HCT116 (cell line): ENCODE data around the gene CASP10. TPM values are rescaled to one million over a fixed set of nuclear protein-coding genes. Genes with fewer than 3 reads are reported as not detected.

Experiments used
- ATAC-seq: fragments of 200-7000 bp; cut with Tn5 transposase; 2 replicates; pipeline ENCODE4 v1.9.1; 2020; ENCODE audit warnings: mild to moderate bottlenecking, moderate library complexity
- BruUV-seq: library from RNA; stranded (reverse); fragments of 400-500 nt; replicated peaks from 2 replicates; lab custom pipeline; 2021; lab: Mats Ljungman, UMichigan
- CTCF ChIA-PET: fragments of 300-600 bp; sonication (Branson Sonifier 250); formaldehyde crosslinking; loops from one replicate; lab custom pipeline; 2021; ENCODE audit warnings: antibody characterized with exemption; lab: Charles Lee
- POLR2A ChIA-PET: fragments of 300-600, 350-600 bp; sonication (Branson Sonifier 250); formaldehyde crosslinking; loops from one replicate; lab custom pipeline; 2021; ENCODE audit warnings: antibody characterized with exemption; lab: Charles Lee
- RAD21 ChIA-PET, 2 experiments: fragments of 300-600 bp; sonication (Branson Sonifier 250); formaldehyde crosslinking; loops; one replicate each; lab custom pipeline; 2023; ENCODE audit warnings: low total read pairs in 2 of 2; ENCODE audit not compliant: uncharacterized antibody in 2 of 2, unreplicated experiment in 2 of 2, low non-redundant PET in 1 of 2; lab: Charles Lee
- DNase-seq: peaks from one replicate; pipeline ENCODE4 v3.0.0-alpha.2; 2010; ENCODE audit warnings: low read depth, low spot score
- H2AFZ ChIP-seq: fragments of 200-600 bp; shearing (Covaris generic), sonication (generic); 2 replicates; pipeline ENCODE4 v1.6.1; 2017; ENCODE audit warnings: low read depth, mixed run types, mixed read lengths, antibody characterized with exemption, low read length; ENCODE audit not compliant: poor library complexity, severe bottlenecking
- H3K27ac ChIP-seq: 2 replicates; pipeline ENCODE4 v1.5.1; 2012; ENCODE audit warnings: low read depth, low read length
- H3K27me3 ChIP-seq: fragments of 200-600 bp; sonication (generic); 2 replicates; pipeline ENCODE4 v1.6.1; 2016; ENCODE audit warnings: mixed run types, low read length, mixed read lengths; ENCODE audit not compliant: insufficient read depth
- H3K36me3 ChIP-seq, 2 experiments: fragments of 200-500 bp in 1 of 2; fragments of 200-600 bp in 1 of 2; sonication (Bioruptor generic) in 1 of 2; sonication (generic) in 1 of 2; 2 replicates each; pipeline versions ENCODE4 v1.5.1 to v1.6.1; 2014 to 2016; ENCODE audit warnings: low read length in 2 of 2, inconsistent platforms in 1 of 2, mixed read lengths in 1 of 2, mixed run types in 1 of 2; ENCODE audit not compliant: insufficient read depth in 2 of 2, control insufficient read depth in 1 of 2
- H3K4me1 ChIP-seq, 2 experiments: fragments of 200-600 bp in 1 of 2; sonication (generic) in 1 of 2; 2 replicates each; pipeline versions ENCODE4 v1.5.1 to v1.6.1; 2012 to 2017; ENCODE audit warnings: low read length in 2 of 2, inconsistent platforms in 1 of 2, mild to moderate bottlenecking in 1 of 2, mixed read lengths in 1 of 2, mixed run types in 1 of 2, moderate library complexity in 1 of 2; ENCODE audit not compliant: insufficient read depth in 2 of 2, control insufficient read depth in 1 of 2
- H3K4me2 ChIP-seq: fragments of 200-600 bp; sonication (generic); 2 replicates; pipeline ENCODE4 v1.6.1; 2017; ENCODE audit warnings: mixed run types, low read length, mixed read lengths
- H3K4me3 ChIP-seq, 2 experiments: fragments of 200-600 bp in 1 of 2; sonication (generic) in 1 of 2; replicated peaks in 1 of 2; 2 replicates each; pipeline ENCODE4 v1.5.1; 2011 to 2016; ENCODE audit warnings: low read length in 2 of 2, control low read depth in 1 of 2, low read depth in 1 of 2, mild to moderate bottlenecking in 1 of 2, mixed read lengths in 1 of 2, mixed run types in 1 of 2
- H3K79me2 ChIP-seq: fragments of 200-600 bp; sonication (generic); 2 replicates; pipeline ENCODE4 v1.6.1; 2017; ENCODE audit warnings: mild to moderate bottlenecking, mixed run types, low read length, moderate library complexity, mixed read lengths; ENCODE audit not compliant: insufficient read depth
- H3K9ac ChIP-seq: fragments of 200-600 bp; sonication (generic); 2 replicates; pipeline ENCODE4 v1.6.1; 2016; ENCODE audit warnings: low read length, mixed read lengths
- H3K9me2 ChIP-seq: fragments of 200-600 bp; sonication (generic), shearing (Covaris generic); 2 replicates; pipeline ENCODE4 v1.6.1; 2017; ENCODE audit warnings: mixed run types, mild to moderate bottlenecking, moderate library complexity; ENCODE audit not compliant: insufficient read depth
- H3K9me3 ChIP-seq, 2 experiments: fragments of 200-500 bp in 1 of 2; fragments of 200-600 bp in 1 of 2; sonication (Bioruptor generic) in 1 of 2; sonication (generic) in 1 of 2; 2 replicates each; pipeline ENCODE4 v1.6.1; 2014 to 2017; ENCODE audit warnings: low read length in 2 of 2, mixed read lengths in 2 of 2, inconsistent platforms in 1 of 2, low read depth in 1 of 2, mild to moderate bottlenecking in 1 of 2, mixed run types in 1 of 2, moderate library complexity in 1 of 2; ENCODE audit not compliant: control insufficient read depth in 1 of 2, insufficient read depth in 1 of 2
- H4K20me1 ChIP-seq: fragments of 200-600 bp; sonication (generic), shearing (Covaris generic); 2 replicates; pipeline ENCODE4 v1.6.1; 2017; ENCODE audit warnings: mixed run types, mild to moderate bottlenecking, moderate library complexity; ENCODE audit not compliant: insufficient read depth
- EGR1 ChIP-seq: IDR thresholded peaks from 2 replicates; pipeline ENCODE4 v1.6.1; 2012; ENCODE audit warnings: low read depth
- ELF1 ChIP-seq: IDR thresholded peaks from 2 replicates; pipeline ENCODE4 v1.6.1; 2012; ENCODE audit warnings: low read depth, borderline replicate concordance
- EZH2 ChIP-seq: fragments of 200-600 bp; sonication (generic); IDR thresholded peaks from 2 replicates; pipeline ENCODE4 v1.6.1; 2017; ENCODE audit warnings: antibody characterized with exemption, mixed run types
- EZH2phosphoT487 ChIP-seq: fragments of 200-600 bp; IDR thresholded peaks from 2 replicates; pipeline ENCODE4 v1.6.1; 2018; ENCODE audit warnings: antibody characterized with exemption, borderline replicate concordance
- FOSL1 ChIP-seq: IDR thresholded peaks from 2 replicates; pipeline ENCODE4 v1.6.1; 2012; ENCODE audit warnings: low read depth
- JUND ChIP-seq: IDR thresholded peaks from 2 replicates; pipeline ENCODE4 v1.6.1; 2012
- POLR2A ChIP-seq: IDR thresholded peaks from 2 replicates; pipeline ENCODE4 v1.7.0; 2011; ENCODE audit warnings: borderline replicate concordance; ENCODE audit not compliant: insufficient read depth, insufficient read length; ENCODE audit errors: extremely low read depth
- POLR2AphosphoS5 ChIP-seq: IDR thresholded peaks from 2 replicates; pipeline ENCODE4 v1.6.1; 2011; ENCODE audit warnings: mild to moderate bottlenecking, low read depth, low read length, moderate library complexity
- RAD21 ChIP-seq: IDR thresholded peaks from 2 replicates; pipeline ENCODE4 v1.6.1; 2012; ENCODE audit warnings: low read depth, mild to moderate bottlenecking
- SP1 ChIP-seq: IDR thresholded peaks from 2 replicates; pipeline ENCODE4 v1.6.1; 2012; ENCODE audit warnings: low read depth
- SRF ChIP-seq: IDR thresholded peaks from 2 replicates; pipeline ENCODE4 v1.6.1; 2012; ENCODE audit warnings: low read depth
- TCF7L2 ChIP-seq: IDR thresholded peaks from 2 replicates; pipeline ENCODE4 v1.7.0; 2011; ENCODE audit warnings: borderline replicate concordance, inconsistent platforms; ENCODE audit not compliant: insufficient read depth, insufficient read length; ENCODE audit errors: extremely low read depth
- YY1 ChIP-seq: IDR thresholded peaks from 2 replicates; pipeline ENCODE4 v1.6.1; 2011; ENCODE audit warnings: low read length, low read depth, moderate library complexity, mild to moderate bottlenecking; ENCODE audit not compliant: insufficient replicate concordance; ENCODE audit errors: extremely low read depth
- ZFX ChIP-seq: fragments of 450-650 bp; IDR thresholded peaks from 2 replicates; pipeline ENCODE4 v1.6.1; 2017
- intact Hi-C: fragments of 100-400 bp; cut with micrococcal nuclease; formaldehyde crosslinking; loops from 2 replicates; pipeline ENCODE4 v1.10.0; 2022
- total RNA-seq: library from RNA; stranded (reverse); gene quantifications from one replicate; pipeline ENCODE4 v1.2.1, GENCODE V29; 2021; ENCODE audit not compliant: unreplicated experiment
- TF ChIP-seq, protein P1 (sequence below): IDR thresholded peaks from 2 replicates; pipeline ENCODE4 v1.6.1; 2011; ENCODE audit warnings: mild to moderate bottlenecking, low read length, moderate library complexity; ENCODE audit not compliant: insufficient replicate concordance; ENCODE audit errors: extremely low read depth
- TF ChIP-seq, protein P2 (sequence below): IDR thresholded peaks from 2 replicates; pipeline ENCODE4 v1.6.1; 2012
- TF ChIP-seq, protein P3 (sequence below), 3 experiments: fragments of 200-600 bp in 1 of 3; sonication (generic) in 1 of 3; IDR thresholded peaks in 2 of 3; conservative IDR thresholded peaks in 1 of 3; 2 replicates each; pipeline ENCODE4 v1.5.1; 2012 to 2017; ENCODE audit warnings: low read depth in 2 of 3, low read length in 2 of 3, antibody characterized with exemption in 1 of 3, borderline replicate concordance in 1 of 3, control low read depth in 1 of 3, mild to moderate bottlenecking in 1 of 3, mixed read lengths in 1 of 3, mixed run types in 1 of 3, moderate library complexity in 1 of 3; ENCODE audit not compliant: insufficient read depth in 1 of 3

The CASP10 gene
- total RNA-seq, 1 experiment from 2014 or later = 2.6 TPM

DNA sequence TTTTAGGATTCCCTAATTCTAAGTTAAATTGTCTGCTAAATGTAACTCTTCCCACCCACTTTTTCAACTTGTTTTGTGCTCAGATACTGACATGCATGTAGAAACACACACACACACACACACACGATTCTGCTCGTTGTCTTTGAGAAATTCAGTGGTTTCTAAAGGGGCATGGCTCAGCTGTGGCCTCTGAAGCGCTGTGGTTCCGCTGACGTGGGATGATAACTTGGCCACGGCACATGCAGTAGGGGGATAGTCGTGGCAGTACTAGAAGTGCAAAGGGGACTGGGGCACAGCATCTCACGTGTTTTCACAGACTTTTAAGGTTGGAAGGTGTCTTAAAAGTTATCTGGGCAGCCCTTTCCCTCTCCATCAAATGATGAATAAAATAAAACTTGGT is 18.4 kb downstream of the CASP10 start:
- POLR2A ChIA-PET = no interaction called here
- DNase-seq (no peak), ATAC-seq (no peak)
- BruUV-seq = no TSS peak
- RAD21 ChIA-PET = no interaction called here
- no peak overlapping the region for H2AFZ ChIP-seq
- TF ChIP-seq EZH2phosphoT487 (no peak), SRF (no peak), JUND (no peak), EGR1 (no peak), TCF7L2 (no peak), SP1 (no peak), RAD21 (no peak), POLR2AphosphoS5 (no peak), ELF1 (no peak), YY1 (no peak), ZFX (no peak), FOSL1 (no peak), POLR2A (no peak), EZH2 (no peak)
- TF ChIP-seq, protein P1, sequence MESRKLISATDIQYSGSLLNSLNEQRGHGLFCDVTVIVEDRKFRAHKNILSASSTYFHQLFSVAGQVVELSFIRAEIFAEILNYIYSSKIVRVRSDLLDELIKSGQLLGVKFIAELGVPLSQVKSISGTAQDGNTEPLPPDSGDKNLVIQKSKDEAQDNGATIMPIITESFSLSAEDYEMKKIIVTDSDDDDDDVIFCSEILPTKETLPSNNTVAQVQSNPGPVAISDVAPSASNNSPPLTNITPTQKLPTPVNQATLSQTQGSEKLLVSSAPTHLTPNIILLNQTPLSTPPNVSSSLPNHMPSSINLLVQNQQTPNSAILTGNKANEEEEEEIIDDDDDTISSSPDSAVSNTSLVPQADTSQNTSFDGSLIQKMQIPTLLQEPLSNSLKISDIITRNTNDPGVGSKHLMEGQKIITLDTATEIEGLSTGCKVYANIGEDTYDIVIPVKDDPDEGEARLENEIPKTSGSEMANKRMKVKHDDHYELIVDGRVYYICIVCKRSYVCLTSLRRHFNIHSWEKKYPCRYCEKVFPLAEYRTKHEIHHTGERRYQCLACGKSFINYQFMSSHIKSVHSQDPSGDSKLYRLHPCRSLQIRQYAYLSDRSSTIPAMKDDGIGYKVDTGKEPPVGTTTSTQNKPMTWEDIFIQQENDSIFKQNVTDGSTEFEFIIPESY = no peak
- TF ChIP-seq, protein P2, sequence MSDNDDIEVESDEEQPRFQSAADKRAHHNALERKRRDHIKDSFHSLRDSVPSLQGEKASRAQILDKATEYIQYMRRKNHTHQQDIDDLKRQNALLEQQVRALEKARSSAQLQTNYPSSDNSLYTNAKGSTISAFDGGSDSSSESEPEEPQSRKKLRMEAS = no peak
- TF ChIP-seq, protein P3, sequence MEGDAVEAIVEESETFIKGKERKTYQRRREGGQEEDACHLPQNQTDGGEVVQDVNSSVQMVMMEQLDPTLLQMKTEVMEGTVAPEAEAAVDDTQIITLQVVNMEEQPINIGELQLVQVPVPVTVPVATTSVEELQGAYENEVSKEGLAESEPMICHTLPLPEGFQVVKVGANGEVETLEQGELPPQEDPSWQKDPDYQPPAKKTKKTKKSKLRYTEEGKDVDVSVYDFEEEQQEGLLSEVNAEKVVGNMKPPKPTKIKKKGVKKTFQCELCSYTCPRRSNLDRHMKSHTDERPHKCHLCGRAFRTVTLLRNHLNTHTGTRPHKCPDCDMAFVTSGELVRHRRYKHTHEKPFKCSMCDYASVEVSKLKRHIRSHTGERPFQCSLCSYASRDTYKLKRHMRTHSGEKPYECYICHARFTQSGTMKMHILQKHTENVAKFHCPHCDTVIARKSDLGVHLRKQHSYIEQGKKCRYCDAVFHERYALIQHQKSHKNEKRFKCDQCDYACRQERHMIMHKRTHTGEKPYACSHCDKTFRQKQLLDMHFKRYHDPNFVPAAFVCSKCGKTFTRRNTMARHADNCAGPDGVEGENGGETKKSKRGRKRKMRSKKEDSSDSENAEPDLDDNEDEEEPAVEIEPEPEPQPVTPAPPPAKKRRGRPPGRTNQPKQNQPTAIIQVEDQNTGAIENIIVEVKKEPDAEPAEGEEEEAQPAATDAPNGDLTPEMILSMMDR (IDR thresholded peaks at IDR 0.05 in 2 of 3, conservative IDR thresholded peaks at IDR 0.05 in 1 of 3; ENCODE audit: borderline replicate concordance in 1 of 3, insufficient read depth in 1 of 3, low read depth in 2 of 3, low read length in 2 of 3) = no peak
- H3K4me1 ChIP-seq = no peaks in the 10 kb centered on the region
- H3K79me2 ChIP-seq = no peaks in the 10 kb centered on the region
- no peak overlapping the region for H3K4me3 ChIP-seq
- no peak overlapping the region for H3K27ac ChIP-seq
- H3K27me3 ChIP-seq = no peaks in the 10 kb centered on the region
- H3K9me3 ChIP-seq = no peaks in the 10 kb centered on the region
- CTCF ChIA-PET = no interaction called here
- intact Hi-C loops = no loop called here
- no peaks in the 10 kb centered on the region for H4K20me1 ChIP-seq
- H3K4me2 ChIP-seq = no peak overlapping the region
- H3K9me2 ChIP-seq = no peaks in the 10 kb centered on the region
- H3K36me3 ChIP-seq = no peaks in the 10 kb centered on the region
- no peak overlapping the region for H3K9ac ChIP-seq
